Activated CD8-positive, alpha-beta memory T cell treated with anti-CD3 and anti-CD28 coated beads, Interleukin-2, amount 50 U/mL, for 24 hours (primary cell): ENCODE results near the gene AMHR2.

ENCODE experiments used
- DNase-seq: peaks from one replicate; pipeline ENCODE4 v3.0.0-alpha.2; 2020; ENCODE audit errors: extremely low read depth

AMHR2 gene

DNA sequence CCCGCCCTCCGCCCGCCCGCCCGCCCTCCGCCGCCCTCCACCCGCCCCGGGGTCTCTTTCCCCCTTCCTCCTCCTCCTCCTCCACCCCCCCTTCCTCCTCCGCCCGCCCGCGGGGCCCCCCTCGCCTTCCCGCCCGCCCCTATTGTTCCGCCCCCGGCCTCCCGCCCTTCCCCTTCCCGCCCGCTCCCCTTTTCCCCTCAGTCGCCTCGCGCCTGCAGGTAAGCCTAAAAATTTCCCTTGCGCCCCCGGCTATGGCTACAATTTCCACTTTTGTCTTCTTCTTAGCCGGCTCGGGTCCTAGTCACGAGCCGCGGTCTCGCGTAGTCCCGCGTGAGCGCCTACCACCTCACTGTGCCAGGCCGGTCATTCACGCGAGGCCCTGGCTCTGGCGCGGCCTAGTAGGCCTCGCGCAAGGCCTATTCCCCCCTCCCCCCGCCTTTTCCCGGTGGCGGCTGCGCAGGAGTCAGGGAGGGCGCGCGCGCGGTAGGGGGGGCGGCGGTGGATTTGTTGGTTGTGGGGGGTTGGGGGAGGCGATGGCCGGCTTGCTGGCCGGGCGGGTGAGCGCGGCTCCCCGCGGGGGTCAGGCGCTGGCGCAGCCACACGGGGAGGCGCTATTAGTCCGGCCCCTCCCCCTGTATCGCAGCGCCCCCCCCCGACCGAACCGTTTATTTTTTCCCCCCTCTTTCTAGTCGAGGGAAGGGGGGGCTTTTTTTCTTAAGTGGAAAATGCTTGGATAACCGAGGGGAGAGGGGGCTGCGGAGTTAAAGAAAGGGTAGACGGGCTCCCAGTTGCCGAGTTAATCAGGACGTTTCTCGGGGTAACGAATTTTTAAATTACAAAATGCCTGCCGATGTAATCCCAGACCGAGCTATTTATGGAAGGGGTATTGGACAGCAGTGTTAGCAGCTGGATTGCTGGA lies 28.8 kb downstream of the AMHR2 start:
- peak; percentile 46 for DNase-seq

GRCh38 chr12:53453953-53454640 lies 30.4 kb downstream of the AMHR2 start:
- DNase-seq = no peak

DNA sequence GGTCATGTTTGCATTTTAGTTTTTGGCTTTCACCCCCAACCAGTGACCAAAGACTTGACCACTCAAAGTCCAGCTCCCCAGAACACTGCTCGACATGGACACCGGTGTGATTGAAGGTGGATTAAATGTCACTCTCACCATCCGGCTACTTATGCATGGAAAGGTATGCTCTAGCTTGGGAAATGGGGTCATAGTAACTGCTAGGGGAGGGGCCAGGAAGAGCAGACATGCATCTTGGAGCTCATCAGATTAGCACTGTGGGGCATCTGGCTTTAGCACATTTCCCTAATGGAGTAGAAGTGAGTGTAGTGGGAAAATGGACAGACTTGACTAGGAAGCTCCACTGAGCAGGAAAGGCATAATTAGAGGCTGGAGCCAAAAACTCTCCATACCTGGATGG lies 31.1 kb downstream of the AMHR2 start:
- no peak for DNase-seq

DNA sequence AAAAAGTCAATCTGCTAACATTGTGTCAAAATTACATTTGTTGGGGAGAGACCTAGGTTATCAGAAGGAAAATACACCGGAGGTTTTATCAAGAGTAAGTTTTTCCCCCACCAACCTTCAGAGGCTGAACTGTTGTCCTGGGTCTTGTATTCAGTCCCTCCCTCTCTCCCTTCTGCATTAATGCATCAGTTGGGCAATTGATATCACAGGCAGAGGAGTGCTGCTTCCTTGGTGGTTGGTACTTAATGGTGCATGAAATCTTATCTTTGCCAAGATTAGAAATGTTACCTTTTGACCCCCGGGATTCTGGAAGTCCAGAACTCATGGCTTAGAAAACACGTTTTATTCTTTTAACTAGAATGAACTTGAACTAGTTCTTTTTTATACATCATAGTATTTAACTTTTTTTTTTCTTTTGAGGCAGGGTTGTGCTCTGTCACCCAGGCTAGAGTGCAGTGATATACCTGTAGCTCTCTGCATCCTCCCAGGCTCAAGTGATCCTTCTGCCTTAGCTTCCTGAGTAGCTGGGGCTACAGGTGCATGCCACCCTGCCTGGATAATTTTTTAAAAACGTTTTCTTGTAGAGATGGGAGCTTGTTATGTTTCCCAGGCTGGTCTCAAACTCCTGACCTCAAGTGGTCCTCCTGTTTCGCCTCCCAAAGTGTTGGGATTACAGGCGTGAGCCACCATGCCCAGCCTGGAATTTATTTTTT lies 33.2 kb downstream of the AMHR2 start:
- DNase-seq = no peak

DNA sequence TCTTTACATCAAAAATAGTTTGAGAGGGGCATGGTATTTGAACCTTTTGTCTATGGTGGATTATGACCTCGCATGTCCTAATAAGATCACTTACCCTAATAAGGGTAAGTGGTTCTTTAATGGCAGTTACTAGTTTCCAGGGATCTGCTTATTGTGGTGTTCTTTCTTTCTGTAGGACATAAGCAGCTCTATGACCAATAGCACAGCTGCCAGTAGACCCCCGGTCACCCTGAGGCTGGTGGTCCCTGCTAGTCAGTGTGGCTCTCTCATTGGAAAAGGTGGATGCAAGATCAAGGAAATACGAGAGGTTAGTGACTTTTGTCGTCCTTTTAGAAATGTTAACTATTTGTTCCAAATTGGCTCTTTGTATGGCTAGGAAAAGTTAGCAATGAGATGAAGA lies 35.4 kb downstream of the AMHR2 start:
- no peak for DNase-seq

GRCh38 chr12:53461059-53461458 lies 37.4 kb downstream of the AMHR2 start:
- no peak for DNase-seq

GRCh38 chr12:53461591-53461990 lies 37.9 kb downstream of the AMHR2 start:
- DNase-seq = no peak

- DNase-seq = no peak
These were observed 39.3 kb downstream of the AMHR2 start for GRCh38 chr12:53462935-53463334.

DNA sequence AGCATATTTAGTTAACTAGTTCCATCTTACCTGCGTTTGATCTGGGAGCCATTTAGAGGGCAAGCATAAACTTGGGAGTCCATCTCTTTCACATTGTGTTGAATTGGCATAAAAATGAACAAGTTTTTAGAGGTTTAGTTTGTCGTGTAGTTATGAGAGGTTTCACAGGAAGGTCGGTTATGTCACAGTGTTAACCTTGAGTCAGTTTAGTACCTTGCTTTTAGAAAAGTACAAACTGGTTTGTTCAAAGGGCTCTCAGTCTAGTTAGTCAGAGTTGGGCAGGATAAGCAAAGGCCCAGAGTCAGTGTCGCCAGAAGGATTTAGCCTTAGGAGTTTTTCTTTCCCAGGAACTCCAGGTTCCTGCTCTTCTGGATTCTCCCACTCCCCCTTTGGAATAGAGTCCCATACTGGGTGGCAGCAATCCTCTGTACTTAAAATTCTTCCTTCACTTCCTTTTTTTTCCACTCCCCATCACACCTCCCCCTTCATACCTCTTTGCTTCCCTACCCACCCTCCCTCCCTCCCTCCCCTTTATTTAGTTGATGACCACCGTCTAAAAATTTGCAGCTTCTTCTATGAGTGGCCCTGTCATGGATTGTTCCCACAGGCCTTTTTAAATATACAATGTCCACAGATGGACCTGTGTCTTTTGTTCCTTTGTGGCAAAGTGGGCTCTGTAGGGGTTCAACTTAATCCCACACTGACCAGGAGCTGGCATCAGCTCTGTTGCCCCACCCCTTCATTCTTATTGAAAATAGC lies 40.3 kb downstream of the AMHR2 start:
- DNase-seq = no peak

- DNase-seq = no peak
These were observed 41.2 kb downstream of the AMHR2 start for GRCh38 chr12:53464685-53465418.

DNA sequence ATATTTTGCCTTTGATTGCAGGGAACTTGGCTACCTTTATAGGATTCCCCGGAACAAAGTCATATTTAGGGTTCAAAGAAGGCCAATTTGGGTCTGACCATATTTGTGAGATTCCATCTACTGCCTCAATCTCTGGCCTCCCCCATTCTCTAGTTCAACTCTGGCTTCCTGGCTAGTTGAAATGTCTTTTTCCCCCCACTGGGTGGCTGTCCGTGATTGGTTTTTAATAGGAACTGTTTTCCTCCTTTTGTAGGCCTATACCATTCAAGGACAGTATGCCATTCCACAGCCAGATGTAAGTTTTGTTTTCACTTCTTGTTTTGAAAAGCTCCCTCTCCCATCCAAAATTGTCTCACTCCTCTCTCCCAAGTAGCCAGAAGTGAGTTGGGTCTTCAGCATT lies 42.0 kb downstream of the AMHR2 start:
- no peak for DNase-seq

DNA sequence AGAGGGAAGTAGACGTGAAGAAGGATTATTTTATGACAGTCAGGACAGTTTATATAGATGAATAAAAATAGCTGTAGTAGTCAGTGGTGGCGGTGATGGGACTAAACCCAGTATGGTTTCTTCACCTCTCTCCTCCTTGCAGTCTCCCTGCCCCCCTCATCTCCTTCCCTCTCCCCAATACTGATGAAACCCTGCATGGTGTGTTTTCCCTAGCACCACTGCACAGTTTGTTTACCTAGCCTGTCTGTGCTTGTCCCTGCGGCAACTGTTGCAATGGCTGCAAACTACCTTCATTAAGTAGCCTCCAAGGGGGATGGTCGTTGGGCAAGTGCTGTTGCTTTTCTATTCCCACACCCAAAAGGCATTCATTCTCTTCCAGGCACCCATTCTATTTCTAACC lies 43.0 kb downstream of the AMHR2 start:
- no peak for DNase-seq

GRCh38 chr12:53467082-53467481 lies 43.4 kb downstream of the AMHR2 start:
- DNase-seq = no peak

DNA sequence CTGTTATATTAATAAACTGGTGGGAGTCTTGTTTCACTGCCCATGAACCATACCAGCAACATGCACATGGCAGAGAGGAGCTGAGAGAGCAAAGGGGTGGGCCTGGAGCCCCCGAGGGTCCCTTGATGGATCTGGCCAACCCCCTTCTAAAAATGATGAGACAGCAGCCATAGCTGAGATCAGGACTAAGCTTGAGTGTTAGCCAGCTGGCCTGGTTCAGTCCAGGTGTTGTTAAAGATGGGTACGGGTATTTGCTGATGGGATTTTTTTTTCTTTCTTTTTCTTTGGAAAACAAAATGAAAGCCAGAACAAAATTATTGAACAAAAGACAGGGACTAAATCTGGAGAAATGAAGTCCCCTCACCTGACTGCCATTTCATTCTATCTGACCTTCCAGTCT lies 44.2 kb downstream of the AMHR2 start:
- DNase-seq = no peak

GRCh38 chr12:53468282-53468681 lies 44.6 kb downstream of the AMHR2 start:
- no peak for DNase-seq

- DNase-seq = no peak
These were observed 48.5 kb downstream of the AMHR2 start for GRCh38 chr12:53472056-53472582.

DNA sequence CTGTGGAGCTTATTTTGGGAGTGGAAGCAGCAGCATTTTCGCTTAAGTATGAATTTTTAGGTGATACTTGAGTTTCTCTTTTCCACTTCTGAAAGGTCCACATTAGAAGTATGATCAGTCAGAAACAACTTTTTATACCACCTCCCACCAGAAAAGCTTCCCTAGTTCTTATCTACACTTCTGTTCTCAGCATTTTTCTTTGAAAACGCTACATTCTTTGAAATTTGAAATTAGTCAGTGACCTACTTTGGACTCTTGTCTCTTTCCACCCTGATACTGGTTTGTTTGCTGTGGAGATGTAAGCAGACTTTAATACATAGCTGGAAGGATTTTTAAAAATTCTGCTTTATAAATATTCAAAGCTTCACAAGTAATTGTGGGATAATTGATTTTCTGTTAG lies 50.4 kb downstream of the AMHR2 start:
- no peak for DNase-seq

- no peak for DNase-seq
These were observed 51.2 kb downstream of the AMHR2 start for GRCh38 chr12:53474819-53475218.

DNA sequence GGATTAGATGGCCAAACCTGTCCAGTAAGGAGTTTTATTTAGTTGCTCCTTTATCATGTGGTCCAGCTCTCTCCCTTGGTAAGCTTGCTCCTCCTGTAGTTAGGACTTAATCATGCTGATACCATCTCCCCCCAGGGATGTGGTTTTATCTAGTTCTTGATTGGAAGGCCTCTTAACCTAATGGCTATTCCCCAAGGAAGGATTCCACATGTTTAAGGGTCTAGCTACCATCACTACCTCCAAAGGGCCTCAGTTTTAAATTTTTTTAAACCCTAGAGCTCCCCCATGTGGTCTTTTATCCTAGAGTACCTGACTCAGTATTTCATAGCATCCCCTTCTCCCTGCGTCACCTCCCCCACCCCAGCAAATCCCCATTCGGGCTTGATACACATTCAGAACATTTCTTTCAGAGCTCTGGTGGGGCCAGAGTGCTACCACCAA lies 53.1 kb downstream of the AMHR2 start:
- DNase-seq = no peak

DNA sequence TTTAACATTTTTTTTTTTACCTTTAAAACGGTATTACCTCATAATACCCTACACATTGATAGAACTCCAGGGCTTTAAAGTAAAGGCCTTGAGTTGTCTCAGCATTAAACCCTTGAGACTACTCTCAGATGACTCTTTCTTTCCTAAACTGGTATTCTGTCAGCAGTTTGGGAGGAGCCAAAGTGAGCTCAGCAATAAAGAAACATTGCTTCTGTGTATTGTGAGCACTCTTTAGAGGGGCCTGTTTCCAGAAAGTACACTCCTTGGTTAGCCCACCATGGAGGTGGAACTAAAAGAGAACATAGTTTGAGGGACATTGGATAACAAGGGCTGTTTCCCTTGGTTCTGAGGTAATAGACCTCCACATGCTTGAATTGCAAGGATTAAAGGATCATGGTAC lies 55.2 kb downstream of the AMHR2 start:
- DNase-seq = no peak

DNA sequence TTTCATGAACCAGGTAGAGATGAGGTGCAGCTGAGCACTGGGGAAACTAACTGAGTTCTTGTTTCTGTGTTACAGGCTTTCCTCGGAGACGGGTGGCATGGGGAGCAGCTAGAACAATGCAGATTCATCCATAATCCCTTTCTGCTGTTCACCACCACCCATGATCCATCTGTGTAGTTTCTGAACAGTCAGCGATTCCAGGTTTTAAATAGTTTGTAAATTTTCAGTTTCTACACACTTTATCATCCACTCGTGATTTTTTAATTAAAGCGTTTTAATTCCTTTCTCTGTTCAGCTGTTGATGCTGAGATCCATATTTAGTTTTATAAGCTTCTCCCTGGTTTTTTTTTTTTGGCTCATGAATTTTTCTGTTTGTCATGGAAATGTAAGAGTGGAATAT lies 55.7 kb downstream of the AMHR2 start:
- DNase-seq = no peak
